GM06990 (cell line): ENCODE results near the gene GASK1B.

Source experiments
- DNase-seq: peaks from one replicate; pipeline ENCODE4 v3.0.0-alpha.2; 2011; ENCODE audit not compliant: insufficient read length; ENCODE audit errors: extremely low read depth
- H3K27me3 ChIP-seq: replicated peaks from 2 replicates; pipeline ENCODE4 v1.6.0; 2011; ENCODE audit warnings: low read length; ENCODE audit not compliant: control insufficient read depth, insufficient read depth
- H3K36me3 ChIP-seq: 2 replicates; pipeline ENCODE4 v1.5.1; 2011; ENCODE audit warnings: low read length; ENCODE audit not compliant: control insufficient read depth, insufficient read depth
- H3K4me3 ChIP-seq: replicated peaks from 2 replicates; pipeline ENCODE4 v1.5.1; 2011; ENCODE audit warnings: low read depth, mild to moderate bottlenecking, control low read depth, low read length
- CTCF ChIP-seq: IDR thresholded peaks from 2 replicates; pipeline ENCODE4 v1.5.1; 2011; ENCODE audit warnings: low read length, control low read depth, mild to moderate bottlenecking, inconsistent platforms; ENCODE audit not compliant: insufficient read depth, poor library complexity, severe bottlenecking

GASK1B gene

GRCh38 chr4:158125310-158125709 lies 47.5 kb downstream of the GASK1B start:
- no peak overlapping the region for H3K4me3 ChIP-seq
- no peak for DNase-seq
- H3K27me3 ChIP-seq: no peaks in the 10 kb centered on the region
- H3K36me3 ChIP-seq: no peaks in the 10 kb centered on the region
- TF ChIP-seq CTCF: no peak
